ENCODE data around the gene KLHL26. TPM values are rescaled to one million over a fixed set of nuclear protein-coding genes. Genes with fewer than 3 reads are reported as not detected.

Gene KLHL26
- total and polyA plus RNA-seq, 4 experiments from 2014 or later: 4.4 to 14.8 (median 10.6) TPM

DNA sequence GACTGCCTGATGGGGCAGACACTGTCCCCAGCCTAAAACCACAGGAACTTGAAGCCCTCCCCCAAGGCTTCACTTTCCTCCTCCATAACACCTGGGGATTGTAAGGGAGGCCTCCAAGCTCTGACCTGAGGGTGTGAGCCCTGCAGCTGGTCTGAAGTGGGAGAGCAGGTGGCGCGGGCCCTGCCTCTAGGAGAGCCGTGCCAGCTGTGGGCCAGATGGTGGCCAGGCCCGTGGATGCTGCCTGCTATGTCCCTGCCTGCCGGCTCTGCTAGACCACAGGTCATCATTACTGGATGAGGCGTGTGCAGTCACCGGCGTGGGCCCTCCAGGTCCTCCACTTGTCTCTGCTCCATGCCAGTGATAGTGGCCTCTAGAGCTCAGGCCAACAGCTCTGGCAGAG, 3.5 kb upstream of the KLHL26 start:
- Mint-ChIP-seq H3K27ac (no peak overlapping the region), H3K4me3 (peak overlapping the region in 1 of 8 donors; percentile 32), H3K36me3 (no peaks in the 10 kb centered on the region), H3K9me3 (no peaks in the 10 kb centered on the region), H3K4me1 (peaks cover 16 to 36% (median 27%) of the 10 kb centered on the region in 4 donors), H3K27me3 (peaks cover 1 to 8% of the 10 kb centered on the region in 2 donors)
- no peaks in the 10 kb centered on the region for H3K27me3 ChIP-seq (ENCODE audit: insufficient read depth, low read length)
- no peaks in the 10 kb centered on the region for H3K9me3 ChIP-seq (ENCODE audit: control insufficient read depth in 1 of 2, low read length in 2 of 2)
- H3K27ac ChIP-seq (ENCODE audit: low read depth, low read length): no peak overlapping the region
- peaks cover 24% of the 10 kb centered on the region for H3K4me1 ChIP-seq (ENCODE audit: insufficient read depth, low read length)
- no peak for DNase-seq
- H3K4me3 ChIP-seq (ENCODE audit: low read length in 2 of 2): no peak overlapping the region
- POLR2A ChIA-PET (ENCODE audit: partially characterized antibody): no interaction called here
- no peaks in the 10 kb centered on the region for H3K36me3 ChIP-seq (ENCODE audit: insufficient read depth, low read length)
- intact Hi-C loops (cut with micrococcal nuclease): no loop called here
- CTCF ChIA-PET (ENCODE audit: partially characterized antibody): no interaction called here

DNA sequence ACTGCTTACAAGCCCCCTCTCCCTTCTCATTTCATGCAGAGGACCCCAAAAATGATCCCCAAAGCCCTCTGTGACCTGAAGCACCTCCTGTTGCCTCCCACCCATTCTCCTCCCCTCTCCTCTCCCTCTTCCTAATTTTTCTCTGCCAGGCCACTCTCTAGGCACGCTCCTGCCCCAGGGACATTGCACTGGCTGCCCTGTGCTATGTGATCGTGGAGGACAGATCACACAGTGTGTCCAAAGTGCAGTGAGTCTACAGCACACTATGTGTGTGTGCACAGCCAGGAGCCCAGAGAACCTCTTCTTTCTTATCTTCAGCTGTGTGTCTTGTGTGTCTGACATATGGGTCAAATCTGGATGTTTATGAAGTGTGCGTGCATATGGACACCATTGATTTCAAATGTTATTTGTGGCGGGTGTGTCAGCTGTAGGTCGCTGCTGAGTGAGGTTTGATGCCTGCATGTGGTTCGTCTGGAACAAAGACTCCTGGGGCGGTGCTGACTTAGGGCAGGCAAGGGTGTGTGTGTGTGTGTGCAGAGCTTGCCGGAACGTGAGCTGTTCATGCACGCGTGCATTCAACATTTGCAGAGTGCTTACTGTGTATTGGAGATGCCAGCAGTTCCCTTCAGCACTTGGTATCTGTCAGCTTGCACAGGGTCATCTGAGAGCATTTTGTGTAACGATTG, 2.1 kb upstream of the KLHL26 start:
- no peak for DNase-seq
- Mint-ChIP-seq H3K4me1 (peaks cover 19 to 43% (median 31%) of the 10 kb centered on the region in 4 donors), H3K27me3 (peaks cover 1 to 6% of the 10 kb centered on the region in 2 donors), H3K9me3 (no peaks in the 10 kb centered on the region), H3K36me3 (no peaks in the 10 kb centered on the region), H3K27ac (peak overlapping the region in 4 of 7 donors; percentile 23 to 55 (median 38)), H3K4me3 (peak overlapping the region in 3 of 8 donors; percentile 10 to 38 (median 25))
- Histone ChIP-seq H3K9me3 (ENCODE audit: control insufficient read depth in 1 of 2, low read length in 2 of 2) (no peaks in the 10 kb centered on the region), H3K36me3 (ENCODE audit: insufficient read depth, low read length) (no peaks in the 10 kb centered on the region), H3K4me3 (ENCODE audit: low read length in 2 of 2) (no peak overlapping the region), H3K27ac (ENCODE audit: low read depth, low read length) (no peak overlapping the region), H3K4me1 (ENCODE audit: insufficient read depth, low read length) (peaks cover 24% of the 10 kb centered on the region), H3K27me3 (ENCODE audit: insufficient read depth, low read length) (no peaks in the 10 kb centered on the region)
- POLR2A ChIA-PET (ENCODE audit: partially characterized antibody): interaction anchor here (0.6 to 1.4 kb wide), 6 partner anchors 45 to 198 kb away, joined by 3 to 6 read pairs (median 4); partner anchors contain the start of genes REX1BD and UPF1
- intact Hi-C loops (cut with micrococcal nuclease): loop anchor here (5.0 kb wide), 1 partner anchor 92 kb away; the partner anchor contains the start of gene FKBP8
- CTCF ChIA-PET (ENCODE audit: partially characterized antibody): interaction anchor here (0.6 to 1.1 kb wide), 2 partner anchors 11 to 184 kb away, joined by 3 read pairs; no protein-coding TSS in a partner anchor

DNA sequence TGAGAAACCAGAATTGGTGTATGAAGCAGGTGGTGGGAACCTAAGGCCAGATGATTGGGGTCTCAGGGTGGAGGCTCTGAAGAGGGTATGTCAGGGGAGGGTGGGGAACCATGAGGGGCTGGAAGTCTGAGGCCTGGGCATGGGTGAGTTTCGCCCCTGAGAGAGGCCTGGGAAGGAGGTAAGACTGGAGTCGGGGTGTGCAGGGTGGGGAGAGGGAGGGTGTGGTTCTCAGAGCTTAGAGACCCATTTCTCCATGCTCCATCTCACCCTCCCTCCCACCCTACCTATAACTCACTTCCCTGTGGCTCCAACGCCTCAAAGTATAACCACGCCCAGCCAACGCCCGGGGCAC, 1.0 kb upstream of the KLHL26 start:
- Histone ChIP-seq H3K27me3 (ENCODE audit: insufficient read depth, low read length) (no peaks in the 10 kb centered on the region), H3K4me1 (ENCODE audit: insufficient read depth, low read length) (peaks cover 24% of the 10 kb centered on the region), H3K36me3 (ENCODE audit: insufficient read depth, low read length) (no peaks in the 10 kb centered on the region), H3K4me3 (ENCODE audit: low read length in 2 of 2) (no peak overlapping the region), H3K27ac (ENCODE audit: low read depth, low read length) (no peak overlapping the region), H3K9me3 (ENCODE audit: control insufficient read depth in 1 of 2, low read length in 2 of 2) (no peaks in the 10 kb centered on the region)
- ChIA-PET POLR2A (ENCODE audit: partially characterized antibody) (interaction anchor here (0.9 to 1.4 kb wide), 3 partner anchors 48 to 196 kb away, joined by 3 to 6 read pairs (median 4); partner anchors contain the start of genes REX1BD and UPF1), CTCF (ENCODE audit: partially characterized antibody) (interaction anchor here (1.1 kb wide), 1 partner anchor 12 kb away, joined by 3 read pairs; no protein-coding TSS in a partner anchor)
- peak overlapping the region in 5 of 7 donors; percentile 68 to 96 (median 91) for H3K27ac Mint-ChIP-seq
- H3K9me3 Mint-ChIP-seq: no peaks in the 10 kb centered on the region
- DNase-seq: no peak
- no peaks in the 10 kb centered on the region for H3K36me3 Mint-ChIP-seq
- H3K4me1 Mint-ChIP-seq: peaks cover 20 to 45% (median 33%) of the 10 kb centered on the region in 4 donors
- peaks cover 0 to 2% of the 10 kb centered on the region in 2 donors for H3K27me3 Mint-ChIP-seq
- peak overlapping the region; percentile 71 to 90 (median 86) for H3K4me3 Mint-ChIP-seq
- intact Hi-C loops (cut with micrococcal nuclease): loop anchor here (1.0 to 5.0 kb wide), 9 partner anchors 25 to 431 kb away; partner anchors contain the start of genes COPE, CRTC1, DDX49 and ELL

DNA sequence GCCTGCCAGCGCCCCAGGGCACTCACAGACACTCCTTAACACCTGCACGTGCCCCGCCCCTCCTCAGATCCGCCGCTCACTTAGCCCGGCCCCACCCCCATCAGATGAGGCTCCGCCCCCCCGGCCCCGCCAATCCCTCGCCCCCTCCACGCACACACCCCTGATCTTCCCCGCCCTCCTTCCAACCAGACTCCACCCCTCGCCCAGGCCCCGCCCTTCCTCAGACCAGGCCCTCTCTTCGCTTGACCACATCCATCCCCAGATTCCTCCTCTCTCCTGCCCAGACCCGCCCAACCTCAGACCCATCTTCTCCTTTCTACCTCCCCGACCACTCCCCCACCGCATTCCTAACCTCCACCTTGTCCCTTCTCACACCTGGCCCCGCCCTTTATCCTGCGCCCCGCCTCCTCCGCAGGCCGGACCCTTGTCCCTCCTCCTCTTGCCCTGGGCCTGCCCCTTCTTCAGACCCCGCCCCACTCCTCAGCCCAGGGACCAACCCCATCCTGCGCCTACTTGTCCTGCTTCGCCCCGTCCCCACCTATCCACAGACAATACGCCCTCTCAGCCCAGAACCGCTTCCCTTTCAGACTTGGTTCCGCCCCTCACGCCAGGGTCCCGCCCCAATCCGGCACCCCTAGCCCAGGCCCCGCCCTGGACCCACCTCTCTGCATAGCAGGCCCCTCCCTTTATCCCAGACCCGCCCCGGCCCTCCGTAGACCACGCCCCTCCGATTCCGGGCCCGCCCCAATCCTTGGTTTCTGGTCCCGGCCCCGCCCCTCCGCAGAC, 452 bp upstream of the KLHL26 start:
- H3K27ac Mint-ChIP-seq: peak overlapping the region; percentile 77 to 96 (median 94)
- no peaks in the 10 kb centered on the region for H3K36me3 Mint-ChIP-seq
- Histone ChIP-seq H3K4me3 (ENCODE audit: low read length in 2 of 2) (peak overlapping the region; percentile 47 to 82), H3K4me1 (ENCODE audit: insufficient read depth, low read length) (peaks cover 24% of the 10 kb centered on the region), H3K36me3 (ENCODE audit: insufficient read depth, low read length) (no peaks in the 10 kb centered on the region), H3K27me3 (ENCODE audit: insufficient read depth, low read length) (no peaks in the 10 kb centered on the region), H3K9me3 (ENCODE audit: control insufficient read depth in 1 of 2, low read length in 2 of 2) (no peaks in the 10 kb centered on the region), H3K27ac (ENCODE audit: low read depth, low read length) (peak overlapping the region; percentile 84)
- peak overlapping the region; percentile 84 to 90 (median 88) for H3K4me3 Mint-ChIP-seq
- CTCF ChIA-PET (ENCODE audit: partially characterized antibody): no interaction called here
- intact Hi-C loops (cut with micrococcal nuclease): loop anchor here (1.0 to 5.0 kb wide), 9 partner anchors 25 to 432 kb away; partner anchors contain the start of genes COPE, CRTC1, DDX49 and ELL
- DNase-seq: peak; percentile 97 to 99 (median 99)
- H3K4me1 Mint-ChIP-seq: peaks cover 20 to 45% (median 33%) of the 10 kb centered on the region in 4 donors
- no peaks in the 10 kb centered on the region for H3K9me3 Mint-ChIP-seq
- peaks cover 0 to 2% of the 10 kb centered on the region in 2 donors for H3K27me3 Mint-ChIP-seq
- POLR2A ChIA-PET (ENCODE audit: partially characterized antibody): no interaction called here

DNA sequence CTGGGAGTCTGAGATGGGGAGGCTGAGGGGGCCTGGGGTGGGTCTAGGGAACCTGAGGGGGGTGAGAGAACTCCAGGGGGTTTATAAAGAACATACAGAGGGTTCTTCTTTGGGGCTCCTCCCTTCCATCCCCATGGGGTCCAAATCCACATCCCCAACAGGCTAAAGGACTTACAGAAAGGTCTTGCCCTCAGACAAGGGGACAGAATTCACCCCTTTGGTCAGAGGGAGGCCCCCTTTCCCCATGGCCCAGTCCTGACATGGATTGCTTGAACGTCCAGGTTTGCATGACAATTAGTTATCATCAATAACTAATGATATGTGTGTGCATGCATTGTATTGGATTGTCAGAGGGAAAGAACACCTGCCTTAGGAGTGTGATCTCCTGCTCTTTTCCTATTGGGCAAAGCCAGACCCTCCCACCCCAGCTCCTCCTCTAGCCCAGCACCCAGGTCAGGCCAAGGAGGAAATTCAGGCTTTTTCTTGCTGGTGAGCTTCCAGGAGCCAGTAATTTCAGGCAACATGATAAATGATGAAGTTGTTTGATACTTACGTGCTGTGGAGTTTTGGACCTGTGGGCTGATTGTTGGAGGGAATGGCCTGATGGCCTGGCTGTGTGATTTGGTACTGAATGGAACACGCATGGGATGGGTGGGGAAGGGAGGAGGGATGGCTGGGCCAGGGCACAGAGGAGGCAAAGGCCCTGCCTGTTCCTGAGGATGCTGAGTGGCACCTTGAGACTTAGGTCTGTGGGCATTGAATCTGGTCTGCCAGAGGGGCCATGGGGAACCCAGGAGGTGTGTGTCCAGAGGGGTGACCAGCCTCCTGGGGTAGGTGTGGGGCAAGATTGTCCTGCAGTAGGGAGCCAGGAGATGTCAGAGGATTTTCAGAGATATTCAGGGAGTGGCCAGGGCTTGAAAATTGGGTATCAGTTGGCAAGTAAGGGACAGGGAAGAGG, 1.1 kb downstream of the KLHL26 start:
- Histone ChIP-seq H3K4me1 (ENCODE audit: insufficient read depth, low read length) (peaks cover 24% of the 10 kb centered on the region), H3K9me3 (ENCODE audit: control insufficient read depth in 1 of 2, low read length in 2 of 2) (no peaks in the 10 kb centered on the region), H3K36me3 (ENCODE audit: insufficient read depth, low read length) (no peaks in the 10 kb centered on the region), H3K4me3 (ENCODE audit: low read length in 2 of 2) (peak overlapping the region; percentile 47 to 82), H3K27me3 (ENCODE audit: insufficient read depth, low read length) (no peaks in the 10 kb centered on the region), H3K27ac (ENCODE audit: low read depth, low read length) (peak overlapping the region; percentile 84)
- Mint-ChIP-seq H3K27me3 (peaks cover 0 to 2% of the 10 kb centered on the region in 2 donors), H3K9me3 (no peaks in the 10 kb centered on the region), H3K4me3 (peak overlapping the region; percentile 84 to 89 (median 88)), H3K36me3 (no peaks in the 10 kb centered on the region), H3K4me1 (peaks cover 21 to 45% (median 33%) of the 10 kb centered on the region in 4 donors), H3K27ac (peak overlapping the region; percentile 19 to 96 (median 90))
- POLR2A ChIA-PET (ENCODE audit: partially characterized antibody): no interaction called here
- DNase-seq: no peak
- intact Hi-C loops (cut with micrococcal nuclease): loop anchor here (1.0 to 5.0 kb wide), 5 partner anchors 45 to 433 kb away; partner anchors contain the start of genes CRTC1, FKBP8, KXD1 and RAB3A
- CTCF ChIA-PET (ENCODE audit: partially characterized antibody): interaction anchor here (0.9 kb wide), 1 partner anchor 344 kb away, joined by 4 read pairs; no protein-coding TSS in a partner anchor

DNA sequence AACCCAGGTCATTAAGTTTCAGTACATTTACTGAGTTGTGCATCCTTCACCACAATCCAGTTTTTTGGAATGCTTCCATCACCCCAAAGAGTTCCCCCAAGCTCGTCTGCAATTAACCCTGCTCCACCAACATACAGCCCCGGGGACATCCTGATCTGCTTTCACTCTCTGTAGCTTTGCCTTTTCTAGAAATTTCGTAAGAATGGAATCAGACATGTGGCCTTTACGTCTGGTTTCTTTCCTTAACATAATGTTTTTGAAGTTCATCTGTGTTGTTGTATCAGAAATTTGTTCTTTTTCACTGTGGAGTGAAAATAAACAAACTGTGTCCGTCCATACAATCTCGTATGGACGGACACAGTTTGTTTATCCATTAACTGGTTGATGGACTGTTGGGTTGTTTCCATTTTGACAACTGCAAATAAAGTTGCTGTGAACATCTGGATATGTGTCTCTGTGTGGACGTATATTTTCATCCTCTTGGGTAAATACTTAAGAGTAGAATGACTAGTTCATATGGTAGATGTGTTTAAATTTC, 2.9 kb downstream of the KLHL26 start:
- H3K9me3 Mint-ChIP-seq: no peaks in the 10 kb centered on the region
- no peak for DNase-seq
- Histone ChIP-seq H3K4me1 (ENCODE audit: insufficient read depth, low read length) (peaks cover 24% of the 10 kb centered on the region), H3K27ac (ENCODE audit: low read depth, low read length) (no peak overlapping the region), H3K27me3 (ENCODE audit: insufficient read depth, low read length) (no peaks in the 10 kb centered on the region), H3K36me3 (ENCODE audit: insufficient read depth, low read length) (no peaks in the 10 kb centered on the region), H3K4me3 (ENCODE audit: low read length in 2 of 2) (no peak overlapping the region), H3K9me3 (ENCODE audit: control insufficient read depth in 1 of 2, low read length in 2 of 2) (no peaks in the 10 kb centered on the region)
- H3K4me3 Mint-ChIP-seq: peak overlapping the region in 1 of 8 donors; percentile 7
- peaks cover 22 to 49% (median 37%) of the 10 kb centered on the region in 4 donors for H3K4me1 Mint-ChIP-seq
- H3K27me3 Mint-ChIP-seq: no peaks in the 10 kb centered on the region
- intact Hi-C loops (cut with micrococcal nuclease): loop anchor here (5.0 kb wide), 1 partner anchor 97 kb away; the partner anchor contains the start of gene FKBP8
- CTCF ChIA-PET (ENCODE audit: partially characterized antibody): interaction anchor here (0.8 to 1.0 kb wide), 2 partner anchors 9 to 28 kb away, joined by 3 read pairs; partner anchors contain the start of gene TMEM59L
- H3K36me3 Mint-ChIP-seq: no peaks in the 10 kb centered on the region
- POLR2A ChIA-PET (ENCODE audit: partially characterized antibody): interaction anchor here (1.5 kb wide), 1 partner anchor 68 kb away, joined by 4 read pairs; the partner anchor contains the start of gene UBA52
- peak overlapping the region in 1 of 7 donors; percentile 8 for H3K27ac Mint-ChIP-seq

Data from CD4-positive, alpha-beta memory T cell (primary cell).